ENCODE data around the gene TRIM64.
"Not testable (repeated sequence)": the region's sequence is repeated elsewhere in the genome, so short reads cannot be mapped to it uniquely, and the experiment has no call there.

TRIM64 gene

DNA sequence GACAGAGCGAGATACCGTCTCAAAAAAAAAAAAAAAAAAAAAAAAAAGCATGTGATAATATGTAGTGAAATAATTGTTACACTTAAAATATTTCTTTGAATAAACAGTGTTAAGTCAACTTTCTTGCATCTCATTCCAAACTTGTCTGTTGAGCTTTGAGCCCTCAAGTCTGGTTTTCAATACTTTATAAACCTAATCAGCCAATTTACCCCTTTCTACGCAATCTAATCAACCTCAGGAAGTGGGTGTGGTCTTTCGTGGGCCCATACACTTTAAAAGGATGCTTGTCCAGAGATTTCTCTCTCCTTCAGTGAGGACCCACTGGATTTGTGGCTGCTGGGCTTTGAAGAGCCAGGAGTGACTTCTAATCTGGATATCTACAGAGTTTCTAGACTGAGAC lies at the start of gene TRIM64:
TRIM64 (plus strand) TSS at position 301 of the 400 bp plus-strand sequence. CDS start 2,467 bp downstream, outside the sequence.
- not testable (repeated sequence) for DNase-seq

DNA sequence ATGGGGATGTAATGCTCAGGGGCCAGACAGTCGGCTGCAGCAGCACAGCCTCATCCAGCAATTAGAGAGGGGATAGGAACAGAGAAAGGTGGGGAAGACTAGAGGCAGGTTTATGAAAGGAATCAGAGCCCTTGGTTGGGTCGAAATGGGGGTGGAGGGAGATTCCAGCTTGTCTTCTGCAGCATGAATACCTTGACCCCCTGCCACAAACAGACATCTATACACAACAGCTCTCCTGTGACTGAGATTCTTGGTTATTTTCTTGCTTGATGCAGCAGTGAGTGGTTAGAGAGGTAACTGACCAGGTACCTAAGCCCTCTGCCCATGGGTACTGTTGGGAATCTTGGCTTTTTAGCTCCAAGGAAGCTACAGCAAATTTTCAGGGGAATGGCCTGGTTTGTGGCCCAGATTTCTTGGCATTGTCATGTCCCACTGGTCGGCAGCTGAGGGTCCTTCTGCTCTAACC lies 43.6 kb upstream of the TRIM64 start, which contains the start of gene TRIM49D1:
TRIM49D1 (minus strand) TSS at position 51 of the 466 bp plus-strand sequence. CDS start 4,535 bp downstream, outside the sequence.
- DNase-seq = no peak

- DNase-seq = not testable (repeated sequence)
Observed at GRCh38 chr11:89923764-89924163, 42.1 kb upstream of the TRIM64 start, which contains the start of gene TRIM49D2. TSS of gene TRIM49D2 (plus strand) at chr11:89924064. CDS start at chr11:89926762, 2,698 bp downstream.

- not testable (repeated sequence) for DNase-seq
Observed at GRCh38 chr11:89960833-89961232, 5.0 kb upstream of the TRIM64 start.

Data from NCI-H2029 (cell line).